GM19043 (cell line): ENCODE results near the gene NPAS2.

Experiments
- ATAC-seq: cut with Tn5 transposase; IDR thresholded peaks from one replicate; pipeline ENCODE4 v1.9.1; 2021; ENCODE audit warnings: low read depth; ENCODE audit not compliant: unreplicated experiment

NPAS2 gene

GRCh38 chr2:100793982-100794381 is 26.0 kb upstream of the NPAS2 start:
- ATAC-seq = no peak

- no peak for ATAC-seq
Measured at GRCh38 chr2:100796499-100797100, 23.3 kb upstream of the NPAS2 start.

- no peak for ATAC-seq
Measured at GRCh38 chr2:100799686-100800085, 20.3 kb upstream of the NPAS2 start.

GRCh38 chr2:100800915-100801314 is 19.0 kb upstream of the NPAS2 start:
- no peak for ATAC-seq

- ATAC-seq = no peak
Measured at GRCh38 chr2:100801402-100801801, 18.5 kb upstream of the NPAS2 start.

- ATAC-seq = no peak
Measured at GRCh38 chr2:100802066-100802465, 17.9 kb upstream of the NPAS2 start.

GRCh38 chr2:100803334-100803733 is 16.6 kb upstream of the NPAS2 start:
- no peak for ATAC-seq

- no peak for ATAC-seq
Measured at GRCh38 chr2:100806550-100806949, 13.4 kb upstream of the NPAS2 start.

- ATAC-seq = no peak
Measured at GRCh38 chr2:100807707-100808106, 12.2 kb upstream of the NPAS2 start.

- ATAC-seq = no peak
Measured at GRCh38 chr2:100808582-100808981, 11.4 kb upstream of the NPAS2 start.

GRCh38 chr2:100809506-100809905 is 10.4 kb upstream of the NPAS2 start:
- no peak for ATAC-seq

- ATAC-seq = no peak
Measured at GRCh38 chr2:100810603-100811145, 9.3 kb upstream of the NPAS2 start.

- ATAC-seq = no peak
Measured at GRCh38 chr2:100812116-100812515, 7.8 kb upstream of the NPAS2 start.

GRCh38 chr2:100812573-100812972 is 7.4 kb upstream of the NPAS2 start:
- no peak for ATAC-seq

GRCh38 chr2:100813527-100813926 is 6.4 kb upstream of the NPAS2 start:
- no peak for ATAC-seq

- no peak for ATAC-seq
Measured at GRCh38 chr2:100814043-100814442, 5.9 kb upstream of the NPAS2 start.

GRCh38 chr2:100814453-100814852 is 5.5 kb upstream of the NPAS2 start:
- ATAC-seq = no peak

- no peak for ATAC-seq
Measured at GRCh38 chr2:100817388-100817985, 2.5 kb upstream of the NPAS2 start.

- no peak for ATAC-seq
Measured at GRCh38 chr2:100818003-100818605, 1.8 kb upstream of the NPAS2 start.

GRCh38 chr2:100818606-100819369 is 1.2 kb upstream of the NPAS2 start:
- ATAC-seq = no peak

- ATAC-seq = no peak
Measured at GRCh38 chr2:100820273-100820522, 259 bp downstream of the NPAS2 start.
